Measurements from ENCODE around the gene RNASEH2C.
"Not testable (repeated sequence)": the region's sequence is repeated elsewhere in the genome, so short reads cannot be mapped to it uniquely, and the experiment has no call there.

The RNASEH2C gene

GRCh38 chr11:65716774-65717405, 3.7 kb downstream of the RNASEH2C start:
- no peak for DNase-seq (ENCODE audit: low read depth)

- no peak for DNase-seq (ENCODE audit: low read depth)
Measured at GRCh38 chr11:65716302-65716701, 4.3 kb downstream of the RNASEH2C start.

GRCh38 chr11:65714433-65714832, 6.2 kb downstream of the RNASEH2C start:
- DNase-seq (ENCODE audit: low read depth) = no peak

- DNase-seq (ENCODE audit: low read depth) = no peak
Measured at GRCh38 chr11:65713212-65713969, 7.2 kb downstream of the RNASEH2C start.

- DNase-seq (ENCODE audit: low read depth) = no peak
Measured at GRCh38 chr11:65712633-65713076, 7.9 kb downstream of the RNASEH2C start.

GRCh38 chr11:65711785-65712632, 8.6 kb downstream of the RNASEH2C start, which contains the start of gene KAT5:
TSS of gene KAT5 (plus strand) at chr11:65712252. CDS start at chr11:65712268, 16 bp downstream.
- peak; percentile 97 for DNase-seq (ENCODE audit: low read depth)

GRCh38 chr11:65710421-65710820, 10.2 kb downstream of the RNASEH2C start:
- DNase-seq (ENCODE audit: low read depth) = no peak

- no peak for DNase-seq (ENCODE audit: low read depth)
Measured at GRCh38 chr11:65709661-65710060, 10.9 kb downstream of the RNASEH2C start.

- DNase-seq (ENCODE audit: low read depth) = no peak
Measured at GRCh38 chr11:65708451-65708850, 12.1 kb downstream of the RNASEH2C start.

GRCh38 chr11:65707002-65707401, 13.6 kb downstream of the RNASEH2C start:
- DNase-seq (ENCODE audit: low read depth) = not testable (repeated sequence)

GRCh38 chr11:65706303-65706763, 14.3 kb downstream of the RNASEH2C start:
- peak; percentile 16 for DNase-seq (ENCODE audit: low read depth)

GRCh38 chr11:65703846-65704245, 16.8 kb downstream of the RNASEH2C start:
- DNase-seq (ENCODE audit: low read depth) = no peak

GRCh38 chr11:65701686-65702085, 18.9 kb downstream of the RNASEH2C start:
- DNase-seq (ENCODE audit: low read depth) = no peak

GRCh38 chr11:65700399-65700798, 20.2 kb downstream of the RNASEH2C start:
- no peak for DNase-seq (ENCODE audit: low read depth)

GRCh38 chr11:65699306-65699705, 21.3 kb downstream of the RNASEH2C start:
- DNase-seq (ENCODE audit: low read depth) = no peak

- DNase-seq (ENCODE audit: low read depth) = no peak
Measured at GRCh38 chr11:65698205-65698604, 22.4 kb downstream of the RNASEH2C start.

- DNase-seq (ENCODE audit: low read depth) = no peak
Measured at GRCh38 chr11:65696802-65697552, 23.6 kb downstream of the RNASEH2C start.

- DNase-seq (ENCODE audit: low read depth) = no peak
Measured at GRCh38 chr11:65695459-65696241, 24.9 kb downstream of the RNASEH2C start.

- no peak for DNase-seq (ENCODE audit: low read depth)
Measured at GRCh38 chr11:65692367-65692766, 28.2 kb downstream of the RNASEH2C start.

- DNase-seq (ENCODE audit: low read depth) = not testable (repeated sequence)
Measured at GRCh38 chr11:65691847-65692246, 28.8 kb downstream of the RNASEH2C start.

- no peak for DNase-seq (ENCODE audit: low read depth)
Measured at GRCh38 chr11:65685981-65686380, 34.6 kb downstream of the RNASEH2C start.

All from fibroblast of the conjunctiva (primary cell).